DMS153 treated with DMSO at 0.1 percent for 48 hours (cell line): Measurements from ENCODE around the gene COX7B2.
A peak's percentile ranks its signal among the peaks of the same experiment; 100 is the strongest.

Experiments used
- DNase-seq: peaks from one replicate; lab custom pipeline; 2025; ENCODE audit not compliant: unreplicated experiment; lab: John Stamatoyannopoulos, UW

COX7B2 gene

DNA sequence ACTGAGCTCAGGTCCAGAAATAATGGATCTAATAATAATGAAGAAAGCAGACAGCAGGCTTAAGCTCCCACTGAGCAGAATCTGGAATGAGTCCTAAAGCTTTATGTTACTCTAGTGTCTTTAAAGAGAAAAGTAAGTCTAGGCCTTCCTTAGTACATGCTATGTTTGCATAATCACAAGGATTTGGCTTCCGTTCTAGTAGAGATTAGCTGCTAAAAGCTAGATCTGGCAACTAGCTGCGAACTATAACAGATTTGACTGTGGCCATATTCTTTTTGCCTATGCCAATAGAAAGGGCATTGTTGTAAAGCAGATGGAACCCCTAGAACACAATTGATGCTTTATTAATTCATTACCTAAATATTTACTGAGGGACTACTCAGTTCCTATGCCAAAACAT lies 19.0 kb downstream of the COX7B2 start:
- no peak for DNase-seq

DNA sequence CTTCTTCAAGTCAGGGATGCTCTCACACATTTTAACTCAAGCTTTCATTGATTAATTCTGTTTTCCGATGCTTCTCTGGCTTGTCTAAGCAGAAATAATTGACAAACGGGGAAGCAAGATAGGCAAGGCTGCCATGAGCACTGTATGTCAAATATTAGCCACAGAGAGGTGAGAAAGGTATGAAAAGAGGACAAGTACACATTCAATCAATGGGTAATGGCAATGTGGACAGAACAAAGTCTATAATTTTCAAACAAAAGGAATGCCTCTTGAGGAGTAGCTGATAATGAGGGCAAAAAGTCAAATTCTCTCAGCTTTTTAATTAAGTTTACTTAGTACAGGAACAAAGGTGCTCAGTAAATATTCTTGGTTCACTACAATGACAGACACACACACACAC lies 19.6 kb downstream of the COX7B2 start:
- DNase-seq = no peak

DNA sequence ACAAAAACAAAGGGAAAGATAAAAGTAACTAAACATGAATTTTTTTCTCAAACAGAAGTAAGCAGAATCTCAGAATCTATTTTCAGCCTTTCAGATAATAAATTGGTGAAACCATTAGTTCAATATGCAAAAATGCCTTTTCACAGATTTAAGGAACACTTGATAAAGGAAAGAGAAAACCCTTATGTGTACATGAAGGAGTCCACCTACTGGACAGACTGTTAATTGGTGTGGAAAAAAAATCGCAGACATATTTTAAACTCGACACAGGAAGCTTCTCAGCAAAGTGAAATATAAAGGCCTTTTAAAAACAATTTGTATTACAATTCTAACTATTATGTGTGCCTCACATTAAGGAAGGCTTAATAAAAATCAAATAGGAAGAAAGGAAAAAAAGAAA lies 22.3 kb downstream of the COX7B2 start:
- no peak for DNase-seq

DNA sequence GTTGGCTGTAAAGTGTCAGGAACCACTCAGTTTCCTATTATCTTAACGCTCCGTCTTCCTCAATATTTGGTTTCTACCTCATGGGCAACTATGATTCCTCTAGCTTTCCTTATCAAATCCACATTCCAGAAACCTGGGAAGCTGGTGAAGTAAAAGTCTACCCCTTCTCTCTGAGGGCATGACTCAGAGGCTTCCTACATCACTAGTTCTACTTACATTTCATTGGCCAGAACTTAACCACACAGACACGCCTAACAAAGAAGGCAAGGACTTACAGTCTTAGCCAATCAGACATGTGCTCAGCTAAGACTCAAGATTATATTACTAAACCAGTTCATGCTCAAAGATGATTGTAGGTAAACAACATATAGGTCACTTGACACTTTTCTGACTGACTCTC lies 30.4 kb downstream of the COX7B2 start:
- no peak for DNase-seq

DNA sequence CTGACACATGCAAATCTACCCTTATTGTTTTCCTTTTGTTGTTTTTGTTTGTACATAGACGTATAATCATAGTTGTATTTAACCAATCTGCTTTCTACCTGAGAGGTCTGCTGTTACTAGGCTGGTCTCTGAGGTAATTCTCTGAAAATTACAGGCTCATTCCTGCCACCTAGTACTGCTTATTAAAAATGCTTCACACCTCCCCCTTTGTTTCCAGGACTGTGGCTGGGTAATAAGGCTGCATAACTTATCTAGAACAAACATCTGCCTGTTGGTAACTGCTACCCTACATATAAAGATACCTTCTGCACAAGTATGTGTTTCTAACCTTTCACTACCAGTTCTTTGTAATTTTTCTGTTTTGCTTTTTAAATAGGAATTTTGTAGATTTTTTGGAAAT lies 34.2 kb downstream of the COX7B2 start:
- no peak for DNase-seq

DNA sequence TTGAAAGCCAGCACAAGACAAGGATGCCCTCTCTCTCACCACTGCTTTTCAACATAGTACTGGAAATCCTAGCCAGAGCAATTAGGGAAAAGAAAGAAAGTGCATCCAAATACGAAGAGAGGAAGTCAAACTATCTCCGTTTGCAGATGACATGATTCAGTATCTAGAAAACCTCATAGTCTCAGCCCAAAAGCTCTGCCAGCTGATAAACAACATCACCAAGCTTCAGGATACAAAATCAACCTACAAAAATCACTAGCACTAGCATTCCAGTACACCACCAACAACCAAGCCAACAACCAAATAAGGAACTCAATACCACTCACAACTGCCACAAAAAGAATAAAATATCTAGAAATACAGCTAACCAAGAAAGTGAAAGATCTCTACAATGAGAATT lies 38.6 kb downstream of the COX7B2 start:
- no peak for DNase-seq

DNA sequence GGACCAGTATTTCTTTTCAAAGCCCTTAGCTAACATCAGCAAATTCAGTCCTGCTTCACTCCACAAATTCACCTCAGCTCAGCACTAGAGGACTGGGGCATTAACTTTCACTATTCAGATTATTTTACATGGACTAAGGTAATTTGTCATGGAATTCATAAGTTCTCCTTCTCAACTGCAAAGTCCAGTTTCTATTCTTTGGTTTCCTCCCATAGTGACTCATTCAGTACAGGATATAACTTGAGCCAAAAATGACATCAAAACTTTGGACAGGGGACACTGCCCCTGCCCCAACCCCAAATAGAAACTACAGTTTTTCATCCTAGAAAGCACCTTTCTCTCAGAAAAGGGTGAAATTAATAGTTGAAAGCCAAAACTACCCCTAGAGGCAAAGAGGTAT lies 52.7 kb downstream of the COX7B2 start:
- DNase-seq = no peak

DNA sequence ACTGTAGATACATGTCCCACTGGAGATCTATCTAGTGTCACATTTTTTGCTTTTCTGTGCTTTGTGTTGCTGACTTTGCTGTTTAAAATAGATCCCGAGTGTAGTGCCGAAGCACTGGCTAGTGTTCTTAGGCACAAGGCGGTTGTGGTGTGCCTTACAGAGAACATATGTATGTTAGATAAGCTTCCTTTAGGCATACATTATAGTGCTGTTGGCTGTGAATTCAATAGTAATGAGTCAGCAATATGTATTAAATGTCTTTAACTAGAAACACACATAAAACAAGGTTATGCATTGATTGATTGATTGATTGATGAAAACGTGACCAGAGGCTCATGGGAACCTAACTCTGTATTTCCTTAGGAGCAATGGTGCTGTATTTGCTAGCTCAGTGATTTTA lies 56.2 kb downstream of the COX7B2 start:
- DNase-seq = no peak

DNA sequence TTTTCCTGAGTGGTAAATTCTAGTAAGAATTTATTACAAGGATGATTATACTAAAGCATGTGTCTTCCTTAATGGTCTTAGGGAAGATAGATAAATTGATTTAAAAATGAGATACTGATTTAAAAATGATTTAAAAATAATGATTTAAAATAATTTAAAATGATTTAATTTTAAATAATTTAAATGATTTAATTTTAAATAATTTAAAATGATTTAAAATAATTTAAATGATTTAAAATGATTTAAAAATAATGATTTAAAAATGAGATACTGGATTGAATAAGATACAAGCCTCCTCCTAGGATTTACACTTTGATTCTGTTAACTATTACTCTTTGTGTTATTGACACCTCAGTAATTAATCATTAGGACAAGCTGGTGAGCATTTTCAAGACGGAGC lies 59.0 kb downstream of the COX7B2 start:
- DNase-seq = no peak

DNA sequence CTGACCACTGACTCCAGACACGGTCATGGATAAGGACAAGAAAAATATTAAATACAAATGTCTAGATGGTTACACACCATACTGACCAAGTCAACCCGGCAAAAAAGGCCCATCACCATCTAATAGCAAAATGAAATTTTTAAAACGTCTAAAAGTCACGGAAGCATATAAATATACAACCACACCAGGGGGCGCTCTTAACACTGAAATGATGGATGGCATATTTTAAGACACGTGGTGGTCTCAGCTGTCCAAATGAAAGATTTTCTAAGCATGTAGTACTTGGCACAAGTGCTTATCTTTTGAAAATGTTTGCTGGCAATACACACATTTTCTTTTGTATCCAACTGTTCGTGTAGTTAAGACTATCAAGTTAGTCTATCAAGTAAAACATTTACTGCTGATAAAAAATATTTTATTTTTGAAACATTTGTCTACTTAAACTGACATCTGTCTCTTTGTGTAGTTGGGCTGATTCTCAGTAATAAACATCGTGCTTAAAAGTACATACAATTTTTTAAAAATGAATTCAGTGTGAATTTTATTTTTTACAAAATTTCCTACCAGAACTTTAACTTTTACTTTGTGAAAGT lies 64.6 kb downstream of the COX7B2 start:
- DNase-seq = peak; percentile 4

DNA sequence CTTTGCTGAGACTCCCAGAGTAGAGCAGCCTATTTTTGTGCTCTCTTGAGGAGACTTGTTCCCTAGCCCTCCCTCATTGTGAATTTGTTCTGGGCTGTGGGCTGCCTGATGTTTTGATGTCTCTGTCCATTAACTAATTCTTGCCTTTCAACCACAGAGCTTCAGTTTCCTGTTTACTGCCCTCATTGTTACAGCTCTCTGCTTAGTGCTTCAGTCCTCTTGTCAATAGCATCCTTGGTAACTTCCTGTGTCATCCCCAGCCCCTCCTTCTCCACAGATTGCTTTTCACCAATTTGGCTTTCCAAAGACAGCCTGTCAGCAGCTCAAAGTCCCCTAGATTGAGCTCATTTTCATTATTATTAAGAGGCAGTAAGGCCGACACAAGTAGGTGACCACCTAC lies 69.9 kb downstream of the COX7B2 start:
- DNase-seq = peak; percentile 26

DNA sequence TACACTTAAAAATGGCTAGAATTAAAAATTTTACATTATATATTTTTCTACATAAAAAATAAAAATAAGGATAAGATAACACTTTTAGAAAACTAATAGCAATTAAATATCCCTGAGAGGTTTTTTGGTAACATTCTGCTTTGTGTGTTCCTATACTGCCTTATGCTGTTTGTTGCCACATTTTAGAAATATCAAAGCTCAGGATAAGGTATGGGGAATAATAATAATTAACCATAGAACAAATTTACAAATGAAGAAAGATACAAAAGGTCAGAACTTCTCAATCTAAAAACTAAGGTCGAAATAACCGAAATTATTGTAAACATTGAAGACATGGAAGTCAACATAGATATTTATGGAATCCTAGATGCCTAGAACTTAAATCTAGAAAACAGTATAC lies 71.4 kb downstream of the COX7B2 start:
- DNase-seq = no peak

DNA sequence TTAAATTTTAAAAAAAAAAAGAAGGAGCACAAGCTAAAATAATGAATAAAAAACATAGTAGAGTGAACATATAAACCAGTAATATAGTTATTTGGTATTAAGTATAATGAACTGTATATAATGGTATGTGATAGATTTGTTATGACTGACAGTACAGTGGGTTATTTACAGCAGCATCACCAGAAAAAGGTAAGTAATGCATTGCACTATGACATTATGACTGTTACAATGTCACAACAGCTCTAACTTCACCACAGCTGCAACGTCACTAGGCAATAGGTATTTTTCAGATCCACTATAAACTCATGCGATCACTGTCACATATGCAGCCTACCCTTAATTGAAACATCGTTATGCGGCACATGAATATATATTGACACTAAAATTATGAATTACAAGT lies 72.5 kb downstream of the COX7B2 start:
- DNase-seq = no peak

DNA sequence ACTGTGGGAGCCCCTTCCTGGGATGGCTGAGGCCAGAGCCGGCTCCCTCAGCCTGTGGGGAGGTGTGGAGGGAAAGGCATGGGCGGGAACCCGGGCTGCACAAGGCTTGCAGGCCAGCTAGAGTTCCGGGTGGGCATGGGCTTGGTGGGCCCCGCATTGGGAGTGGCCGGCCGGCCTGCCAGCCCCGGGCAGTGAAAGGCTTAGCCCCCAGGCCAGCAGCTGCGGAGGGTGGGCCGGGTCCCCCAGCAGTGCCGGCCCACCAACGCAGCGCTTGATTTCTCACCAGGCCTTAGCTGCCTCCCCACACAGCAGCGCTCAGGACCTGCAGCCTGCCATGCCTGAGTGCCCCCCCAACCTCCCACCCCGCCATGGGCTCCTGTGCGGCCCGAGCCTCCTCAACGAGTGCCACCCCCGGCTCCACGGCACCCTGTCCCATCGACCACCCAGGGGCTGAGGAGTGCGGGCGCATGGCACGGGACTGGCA lies 78.0 kb downstream of the COX7B2 start:
- DNase-seq = no peak

DNA sequence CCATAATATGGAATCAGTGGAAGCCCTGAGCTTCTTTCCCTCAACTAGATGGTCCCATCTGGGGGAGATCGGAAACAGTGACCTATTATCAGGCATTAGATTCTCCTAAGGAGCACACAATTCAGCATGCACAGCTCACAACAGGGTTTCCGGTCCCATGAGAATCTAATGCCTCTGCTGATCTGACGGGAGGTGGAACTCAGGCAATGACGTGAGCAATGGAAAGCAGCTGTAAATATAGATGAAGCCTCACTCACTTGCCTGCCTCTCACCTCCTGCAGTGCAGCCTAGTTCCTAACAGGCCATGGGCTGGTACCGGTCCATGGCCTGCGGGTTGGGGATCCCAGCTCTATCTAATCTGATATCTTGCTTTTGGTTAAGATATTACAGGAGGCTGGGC lies 88.9 kb downstream of the COX7B2 start:
- DNase-seq = no peak

DNA sequence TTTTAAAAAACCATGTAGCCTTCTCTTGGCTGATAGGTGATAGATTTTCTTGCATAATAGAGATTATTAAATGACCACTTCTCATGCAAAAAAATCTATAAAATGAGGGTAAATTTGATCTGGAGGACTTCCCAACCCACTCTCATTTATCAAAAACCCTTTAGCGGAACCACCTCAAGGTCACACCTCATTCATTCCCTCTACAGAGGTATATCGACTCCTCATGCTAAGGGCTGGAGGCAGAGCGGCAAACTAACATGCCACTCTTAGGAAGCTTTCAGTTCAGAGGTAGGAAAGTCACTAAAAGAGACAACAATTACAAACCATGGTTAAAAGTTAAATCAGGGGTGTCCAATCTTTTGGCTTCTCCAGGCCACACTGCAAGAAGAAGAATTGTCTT lies 90.0 kb downstream of the COX7B2 start:
- no peak for DNase-seq

DNA sequence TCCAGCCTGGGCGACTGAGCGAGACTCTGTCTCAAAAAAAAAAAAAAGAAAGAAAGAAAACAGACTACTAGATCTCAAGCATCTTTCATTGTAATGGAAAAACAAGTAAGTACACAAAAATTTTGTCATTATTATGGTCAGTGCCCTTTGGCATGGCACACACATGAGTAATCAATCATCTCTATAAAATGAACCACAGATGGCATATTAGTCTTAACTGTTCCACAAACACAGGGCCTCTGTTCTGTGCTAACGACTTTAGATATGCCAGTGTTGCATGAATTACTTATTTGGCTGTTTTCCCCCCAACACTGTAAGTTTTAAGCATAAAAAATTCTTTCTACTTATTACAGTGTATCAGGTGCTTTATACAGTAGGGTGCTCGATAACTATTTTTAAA lies 90.4 kb downstream of the COX7B2 start:
- DNase-seq = no peak

DNA sequence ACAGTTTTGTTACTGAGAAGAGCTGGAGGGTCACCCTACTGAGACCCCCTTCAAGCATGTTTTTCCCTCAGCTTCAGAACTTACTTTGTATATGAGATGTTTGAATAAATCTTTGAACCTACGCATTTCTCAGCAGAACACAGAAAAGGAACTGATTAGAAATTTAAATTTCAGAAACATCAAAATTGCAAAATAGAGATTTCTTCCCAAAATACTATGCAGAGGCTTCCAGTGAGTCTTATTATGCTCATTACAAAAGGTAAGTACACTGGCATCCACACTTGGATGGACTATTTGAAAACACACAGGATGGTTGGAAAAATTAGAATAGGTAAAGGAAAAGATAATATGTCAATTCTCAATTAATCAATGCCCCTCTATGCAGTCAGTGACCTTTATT lies 91.2 kb downstream of the COX7B2 start:
- no peak for DNase-seq

DNA sequence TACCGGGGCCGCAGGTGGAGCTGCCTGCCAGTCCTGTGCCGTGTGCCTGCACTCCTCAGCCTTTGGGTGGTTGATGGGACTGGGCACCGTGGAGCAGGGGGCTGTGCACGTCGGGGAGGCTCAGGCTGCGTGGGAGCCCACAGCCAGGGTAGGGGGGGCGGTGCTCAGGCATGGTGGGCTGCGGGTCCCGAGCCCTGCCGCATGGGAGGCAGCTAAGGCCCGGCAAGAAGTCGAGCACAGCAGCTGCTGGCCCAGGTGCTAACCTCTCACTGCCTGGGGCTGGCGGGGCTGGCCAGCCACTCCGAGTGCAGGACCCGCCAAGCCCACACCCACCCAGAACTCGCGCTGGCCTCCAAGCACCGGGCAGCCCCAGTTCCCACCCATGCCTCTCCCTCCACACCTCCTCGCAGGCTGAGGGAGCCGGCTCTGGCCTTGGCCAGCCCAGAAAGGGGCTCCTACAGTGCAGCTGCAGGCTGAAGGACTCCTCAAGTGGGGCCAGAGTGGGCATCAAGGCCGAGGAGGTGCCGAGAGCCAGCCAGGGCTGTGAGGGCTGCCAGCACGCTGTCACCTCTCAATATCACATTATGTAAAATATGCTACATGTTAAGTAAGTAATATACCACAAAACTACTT lies 104.1 kb downstream of the COX7B2 start:
- no peak for DNase-seq

DNA sequence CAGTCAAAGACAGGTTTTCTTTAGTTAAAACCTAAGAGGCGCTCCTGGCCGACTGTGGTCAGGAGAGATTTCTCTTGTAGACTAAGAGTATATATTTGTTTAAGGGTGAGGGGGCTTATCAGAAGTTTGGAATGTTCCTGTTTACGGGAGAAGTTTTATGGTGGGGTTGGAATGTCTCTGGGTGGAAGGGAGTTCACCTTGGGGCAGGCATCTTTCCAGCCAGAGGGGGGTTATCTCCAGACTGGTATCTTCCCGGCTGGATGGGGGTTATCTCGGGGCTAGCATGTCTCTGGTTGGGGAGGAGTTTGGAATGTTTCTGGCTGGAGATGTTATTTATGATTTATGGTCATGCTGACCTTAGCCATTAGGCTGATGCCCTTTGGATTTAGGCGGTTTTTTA lies 116.0 kb downstream of the COX7B2 start:
- no peak for DNase-seq

DNA sequence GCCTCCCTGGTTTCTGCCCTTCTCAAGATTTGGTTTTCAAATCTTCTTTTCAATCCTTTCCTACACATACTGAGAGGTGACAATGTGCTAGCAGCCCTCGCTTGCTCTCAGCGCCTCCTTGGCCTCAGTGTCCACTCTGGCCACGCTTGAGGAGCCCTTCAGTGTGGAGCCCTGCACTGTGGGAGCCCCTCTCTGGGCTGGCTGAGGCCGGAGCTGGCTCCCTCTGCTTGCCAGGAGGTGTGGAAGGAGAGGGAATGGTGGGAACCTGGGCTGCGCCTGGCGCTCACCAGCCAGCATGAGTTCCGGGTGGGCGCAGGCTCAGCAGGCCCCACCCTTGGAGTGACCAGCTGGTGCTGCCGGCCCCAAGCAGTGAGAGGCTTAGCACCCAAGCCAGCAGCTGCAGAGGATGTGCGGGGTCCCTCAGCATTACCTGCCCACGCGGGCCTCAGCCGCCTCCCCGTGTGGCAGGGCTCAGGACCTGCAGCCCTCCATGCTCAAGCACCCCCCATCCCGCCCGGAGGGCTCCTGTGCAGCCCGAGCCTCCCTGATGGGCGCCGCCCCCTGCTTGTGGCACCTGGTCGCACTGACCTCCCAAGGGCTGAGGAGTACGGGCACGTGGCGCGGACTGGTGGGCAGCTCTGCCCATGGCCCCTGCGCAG lies 127.5 kb downstream of the COX7B2 start:
- DNase-seq = no peak

DNA sequence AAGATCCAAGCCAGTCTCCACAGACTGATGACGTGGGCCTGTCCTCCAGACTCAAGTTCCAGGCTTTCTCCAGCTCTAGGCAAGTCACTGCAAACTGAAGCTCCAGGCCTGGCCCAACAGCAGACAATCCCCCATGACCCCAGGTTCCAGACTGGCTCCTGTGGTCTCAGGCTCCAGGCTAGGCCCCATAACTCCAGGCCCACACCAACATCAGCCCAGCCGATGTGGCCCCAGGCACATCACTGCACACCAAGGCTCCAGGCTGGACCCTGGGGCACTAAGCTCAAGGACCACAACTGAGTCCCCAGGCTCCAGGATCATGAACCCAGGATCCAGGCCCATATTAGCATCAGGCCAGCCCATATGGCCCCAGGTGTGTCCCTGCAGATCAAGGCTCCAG lies 143.6 kb downstream of the COX7B2 start:
- no peak for DNase-seq

DNA sequence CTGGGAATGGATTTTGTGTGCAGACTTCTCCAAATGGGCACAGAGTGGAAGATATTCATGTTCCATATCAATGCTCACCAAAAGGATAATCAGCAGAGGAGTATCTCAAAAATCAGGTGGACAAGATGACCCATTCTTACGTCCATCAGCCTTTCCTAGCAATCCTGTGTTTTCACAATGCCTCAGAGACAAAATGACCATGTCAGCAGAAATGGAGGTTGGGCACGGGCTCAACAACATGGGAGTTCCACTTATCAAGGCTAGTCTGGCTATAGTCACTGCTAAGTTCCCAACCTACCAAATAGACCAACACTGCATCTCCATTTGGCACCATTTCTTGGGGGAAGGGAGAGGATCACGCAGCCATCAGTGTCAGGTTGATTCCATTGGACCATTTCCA lies 179.0 kb downstream of the COX7B2 start:
- DNase-seq = no peak
